ENCODE data around the gene VEPH1.

Gene VEPH1

DNA sequence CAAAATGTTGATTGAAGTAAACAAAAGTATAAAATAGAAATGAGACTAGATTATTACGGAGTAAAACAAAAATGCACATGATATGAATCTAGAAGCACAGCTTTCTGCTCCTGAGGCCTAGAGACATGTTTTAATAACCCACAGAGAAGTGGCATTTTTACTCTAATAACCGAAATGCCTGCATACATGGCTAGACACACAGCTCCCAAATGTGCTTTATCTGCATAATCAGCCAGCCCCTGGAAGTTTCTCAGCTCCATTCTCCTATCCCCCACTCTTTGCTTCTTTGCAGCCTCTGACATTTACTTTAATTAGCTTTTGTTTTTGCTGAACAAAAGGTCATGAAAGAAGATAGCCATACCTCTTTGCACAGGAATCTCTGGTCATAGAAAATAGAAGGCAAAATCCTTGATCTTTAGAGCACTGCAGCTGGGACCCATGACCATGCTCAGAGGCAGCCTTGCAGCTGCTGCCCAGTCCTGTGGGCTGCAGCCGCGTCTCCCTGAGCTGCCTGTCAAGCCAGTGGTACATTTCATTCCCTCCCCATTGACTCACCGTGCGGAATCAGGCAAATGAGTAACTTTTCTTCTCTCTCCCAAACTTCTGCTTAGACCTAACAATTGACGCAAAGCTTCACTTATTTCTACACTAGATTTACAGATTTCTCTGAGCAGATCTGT is at the start of gene VEPH1:
Gene VEPH1 (minus strand): TSS at position 501 of the 680 bp plus-strand sequence. CDS start 8,067 bp downstream, outside the sequence.
- no peak for DNase-seq (ENCODE audit: low read depth in 2 of 2)

DNA sequence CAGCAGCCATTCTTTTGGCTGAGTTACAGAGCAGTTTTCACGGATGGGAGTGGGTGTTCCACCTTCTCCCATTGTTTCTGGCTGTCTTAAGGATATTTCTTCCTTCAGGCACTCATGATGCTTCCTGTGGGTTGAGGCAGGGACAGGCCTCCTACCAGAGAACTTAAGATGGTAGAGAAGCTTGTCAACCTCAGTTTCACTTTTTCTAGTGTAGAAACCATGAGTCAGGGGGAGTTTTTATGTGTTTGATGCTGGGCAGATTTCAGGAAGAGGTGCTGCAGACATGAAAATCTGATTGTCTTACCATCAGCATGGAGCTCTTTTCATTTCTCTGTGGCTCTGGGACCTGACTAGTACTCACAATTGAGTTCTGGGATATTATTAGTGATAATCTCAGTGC is 48.7 kb upstream of the VEPH1 start:
- no peak for DNase-seq (ENCODE audit: low read depth in 2 of 2)

DNA sequence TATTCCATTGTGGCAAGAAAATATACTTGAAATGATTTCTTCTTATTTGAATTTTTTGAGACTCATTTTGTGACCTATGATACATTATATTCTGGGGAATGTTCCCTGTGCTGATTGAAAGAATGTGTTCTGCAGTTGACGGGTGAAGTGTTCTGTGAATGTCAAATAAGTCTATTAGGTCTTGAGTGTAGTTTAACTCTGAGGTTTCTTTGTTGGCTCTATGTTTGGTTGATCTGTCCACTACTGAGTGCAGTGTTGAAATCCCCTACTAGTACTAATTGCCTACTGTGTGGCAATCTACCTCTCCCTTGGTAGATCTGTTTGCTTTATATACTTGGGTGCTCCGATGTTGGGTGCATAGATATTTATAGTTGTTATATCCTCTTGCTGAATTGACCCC is 46.3 kb upstream of the VEPH1 start:
- DNase-seq (ENCODE audit: low read depth in 2 of 2) = no peak

DNA sequence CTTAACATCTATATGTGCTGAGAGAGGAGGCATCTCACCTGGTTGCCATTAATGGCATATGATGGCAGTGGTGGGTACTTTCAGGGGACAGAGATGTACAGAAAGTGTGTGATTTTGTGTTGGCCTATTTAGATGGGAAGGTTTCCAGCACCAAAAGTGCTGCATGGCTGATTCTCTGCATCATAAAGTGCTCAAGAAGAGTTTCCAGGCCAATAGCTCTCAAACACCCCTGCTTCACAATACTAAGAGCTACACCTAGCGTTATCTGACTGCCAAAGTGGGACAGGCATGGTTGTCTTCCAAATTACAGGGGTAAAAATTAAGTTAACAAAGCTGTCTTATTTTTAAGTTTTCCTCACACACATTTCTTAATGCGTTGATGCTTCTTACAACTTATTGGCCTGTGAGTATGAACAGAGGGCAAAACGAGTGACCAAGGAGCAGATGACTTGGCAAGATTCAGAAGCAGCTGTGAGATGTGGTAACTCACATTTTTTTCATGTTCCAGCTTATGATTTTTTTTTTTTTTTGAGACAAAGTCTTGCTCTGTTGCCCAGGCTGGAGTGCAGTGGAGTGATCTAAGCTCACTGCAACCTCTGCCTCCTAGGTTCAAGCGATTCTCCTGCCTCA is 41.4 kb upstream of the VEPH1 start:
- no peak for DNase-seq (ENCODE audit: low read depth in 2 of 2)

GRCh38 chr3:157543501-157544035 is 40.4 kb upstream of the VEPH1 start:
- DNase-seq (ENCODE audit: low read depth in 2 of 2) = no peak

DNA sequence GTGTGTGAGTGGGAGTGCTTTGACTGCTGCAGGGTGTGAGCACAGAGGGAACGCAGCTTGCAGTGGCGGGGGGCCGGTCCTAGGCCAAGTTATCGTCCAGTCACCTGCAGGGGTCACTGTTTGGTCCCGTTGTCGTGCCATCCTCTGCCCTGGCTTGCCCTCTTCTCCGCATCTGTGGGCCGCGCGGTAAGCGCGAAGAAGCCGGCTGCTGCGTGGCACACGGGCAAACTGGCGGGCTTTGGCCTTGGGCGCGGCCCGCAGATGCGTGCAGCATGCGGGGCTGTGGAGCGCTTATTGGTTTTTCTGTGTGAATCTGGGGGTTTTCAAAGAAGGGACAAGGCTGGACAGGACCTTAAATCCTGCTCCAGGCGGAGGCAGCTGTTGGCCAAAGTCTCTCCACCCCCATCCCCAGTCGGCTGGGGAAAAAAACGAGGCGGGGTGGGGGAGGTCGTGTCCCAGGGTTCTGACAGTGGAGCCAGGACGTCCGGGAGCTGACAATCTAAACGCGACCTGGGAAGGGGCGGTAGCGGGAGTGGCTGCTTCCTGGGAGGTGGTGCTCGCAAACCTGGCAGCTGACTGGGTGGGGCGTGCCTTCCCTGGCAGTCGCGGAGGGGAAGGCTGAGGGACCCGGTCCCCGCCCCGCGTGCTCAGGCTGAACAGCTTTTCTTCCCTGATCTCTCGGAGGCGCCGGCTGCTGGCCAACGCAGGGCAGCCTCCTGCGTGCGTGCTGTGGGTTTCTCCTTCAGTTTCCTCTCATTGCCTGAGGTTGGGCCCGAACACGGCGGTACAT is 39.7 kb upstream of the VEPH1 start:
- no peak for DNase-seq (ENCODE audit: low read depth in 2 of 2)

DNA sequence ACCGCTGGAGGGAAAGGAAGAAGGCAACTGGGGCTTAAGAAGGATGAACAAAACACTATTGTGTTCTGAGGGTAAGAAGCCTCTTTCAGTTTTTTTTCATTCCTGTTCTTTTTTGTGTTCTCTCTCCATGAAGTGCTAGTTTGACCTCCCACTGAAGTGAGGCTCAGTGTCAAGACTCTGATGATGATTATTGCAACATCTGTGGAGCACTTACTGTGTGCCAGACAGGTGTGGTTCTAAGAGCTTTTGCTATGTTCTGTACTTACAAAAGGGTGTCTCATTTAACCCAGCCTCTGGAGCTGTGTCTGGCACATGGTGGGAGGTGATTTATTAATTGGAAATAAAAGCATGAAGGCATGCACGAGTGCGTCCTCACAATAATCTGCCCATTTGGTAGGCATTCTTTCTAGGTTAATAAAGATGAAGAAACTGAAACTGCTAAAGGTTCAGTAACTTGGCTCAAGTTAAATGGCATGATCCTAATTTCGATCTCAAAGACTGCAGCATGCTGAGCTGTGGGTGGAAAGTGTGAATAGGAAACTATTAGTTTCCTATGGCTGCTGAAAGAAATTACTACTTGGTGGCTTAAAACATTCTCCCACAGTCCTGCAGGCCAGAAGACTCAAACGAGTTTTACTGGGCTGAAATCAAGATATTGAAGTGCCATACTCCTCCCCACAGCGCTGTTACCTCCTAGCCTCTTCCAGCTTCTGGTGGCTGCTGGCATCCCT is 38.5 kb upstream of the VEPH1 start:
- DNase-seq (ENCODE audit: low read depth in 2 of 2) = no peak

GRCh38 chr3:157540656-157541055 is 37.4 kb upstream of the VEPH1 start:
- DNase-seq (ENCODE audit: low read depth in 2 of 2) = no peak

GRCh38 chr3:157535667-157536066 is 32.5 kb upstream of the VEPH1 start:
- DNase-seq (ENCODE audit: low read depth in 2 of 2) = no peak

DNA sequence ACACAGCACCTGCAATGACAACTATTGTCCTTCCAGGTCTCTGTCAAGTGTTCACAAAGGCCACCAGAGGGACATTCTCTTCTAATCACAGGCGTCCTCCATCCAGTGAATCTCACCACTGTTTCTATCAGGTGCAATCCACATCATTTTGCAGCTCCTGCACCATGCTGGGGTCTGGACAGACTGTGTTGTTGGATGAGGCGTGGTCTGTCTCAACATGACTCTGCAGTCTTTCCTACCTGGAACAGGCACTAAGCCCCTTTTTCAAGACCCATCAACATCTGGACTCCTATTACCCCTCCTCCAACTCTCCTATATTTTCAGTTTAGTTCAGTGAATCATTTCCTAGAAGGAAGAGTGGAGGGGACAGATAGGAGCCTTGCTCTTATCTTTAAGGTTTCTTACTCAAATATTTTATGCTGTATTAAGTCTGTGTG is 31.5 kb upstream of the VEPH1 start:
- no peak for DNase-seq (ENCODE audit: low read depth in 2 of 2)

DNA sequence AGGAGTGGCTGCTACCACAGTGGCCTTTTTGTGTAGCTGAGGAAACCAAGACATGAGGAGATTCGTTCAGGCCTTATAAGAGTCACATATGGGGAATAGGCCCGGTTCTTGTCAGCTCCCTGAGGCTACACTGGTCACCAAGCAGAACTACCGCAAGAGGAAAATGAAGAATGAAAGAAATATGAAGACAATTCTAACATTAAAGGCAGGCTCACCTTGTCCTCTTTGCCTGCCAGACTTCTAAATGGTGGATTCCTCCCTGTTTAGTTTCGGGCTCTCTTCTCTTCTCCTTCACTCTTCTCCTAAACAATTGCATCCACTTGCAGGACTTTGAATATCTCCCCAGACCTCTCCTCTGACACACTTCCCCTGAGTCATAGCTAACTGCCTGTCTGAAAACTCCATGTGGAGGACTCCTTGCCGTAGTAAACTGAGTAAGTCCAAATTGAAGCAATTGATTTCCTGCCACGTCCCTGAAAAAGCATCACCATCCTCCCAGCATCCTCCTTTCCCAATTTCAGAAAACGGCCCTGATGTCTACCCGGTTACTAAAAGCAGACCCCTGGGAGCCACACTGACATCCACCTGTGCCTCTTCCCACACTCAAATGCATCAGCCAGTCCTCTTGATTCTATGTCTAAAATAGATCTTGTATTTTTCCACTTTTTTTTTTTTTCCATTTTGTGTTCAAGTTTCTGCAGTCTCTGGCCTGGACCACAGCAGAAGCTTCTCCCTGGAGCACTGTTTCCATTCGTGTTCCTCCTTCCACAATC is 30.3 kb upstream of the VEPH1 start:
- DNase-seq (ENCODE audit: low read depth in 2 of 2) = no peak

DNA sequence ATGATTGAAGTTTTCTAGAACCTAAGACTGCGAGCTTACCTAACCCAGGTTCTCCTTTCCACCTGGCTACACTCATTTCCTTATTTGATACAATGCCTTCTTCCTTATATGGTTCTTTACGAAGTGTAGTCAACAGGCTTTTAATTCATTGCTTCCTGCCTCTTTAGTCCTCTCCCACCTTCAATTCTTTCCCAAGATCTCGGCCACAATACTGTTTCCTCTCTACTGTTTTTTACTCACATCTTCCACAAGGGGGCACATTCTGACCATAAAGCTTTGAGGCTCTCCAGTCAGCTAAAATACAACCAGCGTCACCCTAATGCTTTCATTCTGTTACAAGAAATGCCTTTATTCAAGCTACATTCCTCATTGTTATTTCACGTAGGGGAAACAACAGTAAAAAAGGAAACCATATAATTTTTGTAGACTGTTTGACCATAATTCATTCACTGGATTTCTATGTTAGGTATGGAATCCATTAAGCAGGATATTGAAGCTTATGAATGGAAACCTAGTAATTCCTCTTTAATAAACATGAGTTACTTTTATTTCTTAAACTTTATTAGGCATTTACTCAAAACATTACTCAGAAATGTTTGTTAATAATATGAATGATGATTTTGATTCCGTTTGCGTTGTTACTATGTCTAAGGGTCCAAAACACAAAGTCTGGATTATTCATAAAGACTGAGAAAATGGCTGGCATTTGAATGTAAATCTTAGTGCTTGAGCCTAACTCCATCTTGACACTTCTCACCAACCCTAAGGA is 29.5 kb upstream of the VEPH1 start:
- no peak for DNase-seq (ENCODE audit: low read depth in 2 of 2)

DNA sequence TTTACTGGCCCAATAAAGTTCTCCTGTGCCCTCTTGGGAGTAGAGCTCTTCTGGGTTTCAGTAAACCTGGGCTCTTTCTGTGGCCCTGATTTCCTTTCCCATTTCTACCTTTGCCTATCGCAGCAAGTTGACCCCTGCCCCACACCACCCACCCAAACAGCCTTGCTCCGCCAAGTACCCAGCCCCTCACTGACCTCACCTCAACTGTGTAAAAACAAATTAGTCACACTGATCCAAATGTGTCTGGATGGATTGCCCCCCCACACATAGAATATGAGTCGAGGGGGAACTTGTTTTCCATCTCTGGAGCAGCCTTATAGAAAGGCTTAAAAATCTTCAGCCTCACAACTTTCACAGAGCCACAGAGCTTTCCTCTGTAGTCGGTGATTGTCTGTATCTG is 28.6 kb upstream of the VEPH1 start:
- no peak for DNase-seq (ENCODE audit: low read depth in 2 of 2)

DNA sequence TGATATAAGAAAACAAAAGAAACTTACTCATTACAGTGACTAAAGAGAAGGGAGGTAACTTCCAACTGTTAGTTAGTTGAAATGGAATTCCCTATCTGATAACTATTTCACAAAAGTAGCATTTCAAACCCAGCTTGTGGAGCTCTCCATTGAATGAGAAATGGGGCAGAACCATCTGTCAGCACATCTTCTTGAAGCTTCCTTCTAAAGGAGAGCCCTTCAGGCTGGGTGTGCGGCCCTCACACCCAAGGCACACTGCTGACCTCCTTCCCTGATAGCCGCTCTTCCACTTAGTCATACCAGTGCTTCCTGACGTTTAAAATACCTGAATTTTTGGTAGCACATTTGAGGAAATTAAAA is 28.1 kb upstream of the VEPH1 start:
- no peak for DNase-seq (ENCODE audit: low read depth in 2 of 2)

DNA sequence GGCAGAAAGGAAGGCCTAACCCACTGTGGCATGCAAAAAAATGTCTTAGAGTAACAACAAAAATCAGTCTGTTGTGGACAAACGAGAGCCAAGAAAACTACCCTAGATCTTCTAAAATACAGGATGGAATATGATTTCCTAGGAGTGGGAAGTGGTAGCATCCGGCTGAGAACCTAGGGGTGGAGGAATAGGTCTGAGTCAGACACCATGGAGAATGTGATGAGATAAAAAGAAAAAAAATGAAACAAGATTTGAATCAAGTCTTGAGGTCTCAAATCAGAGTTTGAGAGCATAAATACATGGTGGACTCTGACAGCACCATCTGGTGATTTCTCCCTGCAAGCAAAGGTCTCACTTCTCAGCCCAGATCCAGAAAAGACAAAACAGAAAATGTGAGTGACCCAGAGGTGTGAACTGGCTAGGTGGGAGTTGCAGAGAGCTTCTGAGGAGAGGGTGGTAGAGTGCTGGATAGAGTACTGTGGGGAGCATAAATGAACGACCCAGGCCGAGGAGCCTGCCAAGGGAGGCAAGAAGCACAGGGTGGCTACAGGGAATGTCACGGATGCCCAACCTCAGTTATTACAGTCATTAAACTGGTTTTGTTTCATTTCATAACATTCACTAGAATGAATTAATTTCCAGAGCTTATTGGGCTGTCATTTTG is 27.6 kb upstream of the VEPH1 start:
- no peak for DNase-seq (ENCODE audit: low read depth in 2 of 2)

DNA sequence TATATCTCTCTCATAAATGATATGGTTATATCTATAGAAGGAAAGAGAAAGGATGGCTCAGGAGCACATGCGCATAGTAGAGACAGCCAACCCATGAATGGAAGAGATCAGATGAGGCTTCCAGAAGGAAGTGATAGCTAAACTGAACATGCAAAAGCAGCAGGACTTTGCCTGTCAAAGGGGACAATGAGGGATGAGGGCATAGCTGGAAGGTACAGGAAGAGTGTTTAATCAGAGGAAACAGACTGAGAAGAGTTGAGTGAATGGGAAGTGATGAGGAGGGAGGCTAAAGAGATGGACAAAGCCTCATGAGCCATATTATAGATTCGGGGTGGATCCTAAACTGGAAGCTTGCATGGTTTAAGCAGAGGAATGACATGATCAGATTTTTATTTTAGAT is 26.5 kb upstream of the VEPH1 start:
- no peak for DNase-seq (ENCODE audit: low read depth in 2 of 2)

DNA sequence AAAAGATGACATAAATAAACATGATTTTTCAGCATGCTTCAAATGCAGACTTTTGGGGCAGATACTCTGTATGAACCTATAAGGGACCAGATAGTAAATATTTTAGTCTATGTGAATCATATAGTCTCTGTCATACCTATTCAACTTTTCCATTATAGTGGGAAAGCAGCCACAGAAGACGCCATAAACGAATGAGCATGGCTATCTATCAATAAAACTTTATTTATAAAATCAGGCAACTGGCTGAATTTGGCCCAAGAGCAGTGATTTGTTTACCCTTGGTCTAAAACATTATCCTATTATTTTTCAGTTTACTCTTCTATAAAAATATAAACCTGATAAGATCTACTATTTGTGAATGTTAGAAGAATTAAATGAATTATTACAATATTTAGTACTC is 25.9 kb upstream of the VEPH1 start:
- no peak for DNase-seq (ENCODE audit: low read depth in 2 of 2)

DNA sequence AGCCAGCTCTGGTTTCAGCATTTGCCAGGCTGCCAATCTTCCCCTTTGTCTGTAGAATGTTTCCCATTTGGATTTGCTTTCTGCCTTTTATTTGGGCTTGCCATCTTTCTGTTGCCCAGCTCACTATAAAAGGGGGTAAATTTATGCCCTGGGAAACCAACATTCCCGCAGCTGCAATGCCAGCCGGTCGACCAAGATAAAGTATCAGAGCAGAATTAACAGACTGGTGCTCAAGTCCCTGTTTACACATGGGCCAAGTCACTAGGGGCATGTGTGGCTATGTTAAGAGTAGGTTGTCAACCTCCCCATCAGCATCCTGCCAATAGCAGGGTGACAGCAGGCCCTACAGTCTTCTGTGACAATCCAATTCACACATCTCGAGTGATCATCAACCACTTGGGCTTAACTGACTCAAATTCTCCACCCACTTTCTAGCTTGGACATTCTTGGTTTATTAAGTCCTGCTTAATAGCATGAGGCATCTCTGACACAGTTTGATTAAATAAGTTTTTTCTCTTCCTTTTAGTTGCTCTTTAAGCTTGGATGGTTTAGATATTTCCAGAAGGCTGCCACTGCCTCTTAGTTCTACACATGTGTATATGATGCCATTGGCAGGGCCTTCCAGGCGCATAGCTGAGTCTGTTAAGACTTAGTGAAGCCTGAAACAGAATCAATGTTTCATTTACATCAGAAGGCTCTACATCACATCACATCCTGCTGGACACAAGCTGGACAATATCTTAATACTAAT is 24.1 kb upstream of the VEPH1 start:
- no peak for DNase-seq (ENCODE audit: low read depth in 2 of 2)

DNA sequence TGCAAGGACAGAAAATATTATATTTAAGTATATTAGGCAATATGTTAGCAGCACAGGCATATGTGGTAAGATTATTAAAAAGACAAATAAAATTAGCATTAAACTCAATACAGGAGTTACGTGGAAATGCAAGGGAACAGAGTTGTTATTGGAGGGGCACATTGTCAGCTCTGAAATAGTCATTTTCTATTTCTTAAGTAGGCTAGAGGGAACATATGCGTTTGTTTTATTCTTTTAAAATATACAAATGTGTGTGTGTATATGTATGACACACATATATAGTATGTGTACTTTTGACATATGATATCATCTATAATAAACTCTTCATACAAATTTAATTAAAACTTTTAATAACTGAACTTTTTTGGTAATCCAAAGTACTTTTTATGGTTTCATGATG is 22.8 kb upstream of the VEPH1 start:
- DNase-seq (ENCODE audit: low read depth in 2 of 2) = no peak

Measured in stimulated activated CD4-positive, alpha-beta T cell treated with anti-CD3 and anti-CD28 coated beads, Interleukin-15, amount 100 ng/mL, for 48 hours (primary cell).